Activated CD4-positive, CD25-positive, alpha-beta regulatory T cell treated with anti-CD3 and anti-CD28 coated beads, Interleukin-2, amount 50 U/mL, for 72 hours (primary cell): ENCODE data around the gene SIRT6.
"Not testable (repeated sequence)": the region's sequence is repeated elsewhere in the genome, so short reads cannot be mapped to it uniquely, and the experiment has no call there.

Source experiments
- DNase-seq: peaks from one replicate; pipeline ENCODE4 v3.0.0; 2021

Gene SIRT6

GRCh38 chr19:4173479-4174212 lies 8.7 kb downstream of the SIRT6 start:
- no peak for DNase-seq

- peak; percentile 73 for DNase-seq
These were observed 9.4 kb downstream of the SIRT6 start for GRCh38 chr19:4172861-4173473.

- no peak for DNase-seq
These were observed 10.7 kb downstream of the SIRT6 start for GRCh38 chr19:4171676-4172075.

- no peak for DNase-seq
These were observed 18.1 kb downstream of the SIRT6 start for GRCh38 chr19:4164262-4164661.

- no peak for DNase-seq
These were observed 20.8 kb downstream of the SIRT6 start for GRCh38 chr19:4161415-4162077.

- not testable (repeated sequence) for DNase-seq
These were observed 24.4 kb downstream of the SIRT6 start for GRCh38 chr19:4157971-4158370.

- no peak for DNase-seq
These were observed 25.2 kb downstream of the SIRT6 start for GRCh38 chr19:4157164-4157563.

- no peak for DNase-seq
These were observed 27.6 kb downstream of the SIRT6 start for GRCh38 chr19:4154571-4155312.

- no peak for DNase-seq
These were observed 29.9 kb downstream of the SIRT6 start for GRCh38 chr19:4152241-4152998.

GRCh38 chr19:4151623-4152022 lies 30.7 kb downstream of the SIRT6 start:
- no peak for DNase-seq

- DNase-seq, result no peak
These were observed 32.7 kb downstream of the SIRT6 start for GRCh38 chr19:4149518-4150288.

- no peak for DNase-seq
These were observed 37.6 kb downstream of the SIRT6 start for GRCh38 chr19:4144666-4145249.

GRCh38 chr19:4142916-4143315 lies 39.4 kb downstream of the SIRT6 start:
- DNase-seq, result not testable (repeated sequence)

- DNase-seq, result peak; percentile 33
These were observed 42.1 kb downstream of the SIRT6 start for GRCh38 chr19:4140237-4140711.

GRCh38 chr19:4139614-4140236 lies 42.6 kb downstream of the SIRT6 start:
- DNase-seq, result peak; percentile 95

- DNase-seq, result no peak
These were observed 43.9 kb downstream of the SIRT6 start for GRCh38 chr19:4138445-4138844.

- no peak for DNase-seq
These were observed 45.7 kb downstream of the SIRT6 start for GRCh38 chr19:4136680-4137088.

GRCh38 chr19:4135386-4135785 lies 47.0 kb downstream of the SIRT6 start:
- DNase-seq, result not testable (repeated sequence)

- DNase-seq, result no peak
These were observed 48.0 kb downstream of the SIRT6 start for GRCh38 chr19:4134351-4134750.

GRCh38 chr19:4130744-4131438 lies 51.5 kb downstream of the SIRT6 start:
- no peak for DNase-seq
